ENCODE results near the gene TBC1D26.
"Not testable (repeated sequence)": the region's sequence is repeated elsewhere in the genome, so short reads cannot be mapped to it uniquely, and the experiment has no call there.

DNA sequence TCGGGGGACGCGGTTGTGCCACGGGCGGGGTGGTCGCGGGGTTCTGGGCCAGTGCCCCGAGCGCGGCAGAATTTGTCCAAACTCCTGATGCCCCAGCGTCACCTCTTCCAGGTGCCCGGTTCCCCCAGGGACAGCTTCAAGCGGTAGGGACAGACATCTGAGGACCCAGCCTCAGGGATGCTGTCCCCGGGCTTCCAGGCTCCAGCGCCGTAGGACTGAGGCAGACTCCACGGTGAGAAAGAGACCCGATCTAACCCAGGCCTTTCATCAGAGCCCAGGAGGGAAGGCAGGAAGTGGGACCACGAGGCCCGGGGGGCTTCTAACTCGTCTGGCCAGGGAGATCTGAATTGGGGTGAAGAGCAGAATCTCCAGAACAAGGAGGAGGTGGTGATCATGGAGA is 32.1 kb upstream of the TBC1D26 start:
- TF ChIP-seq EZH2phosphoT487 (IDR thresholded peaks at IDR 0.05; ENCODE audit: borderline replicate concordance, low read length); EZH2 (IDR thresholded peaks at IDR 0.05; ENCODE audit: low read length, unreplicated experiment): not testable (repeated sequence)
- TF ChIP-seq, protein P1, sequence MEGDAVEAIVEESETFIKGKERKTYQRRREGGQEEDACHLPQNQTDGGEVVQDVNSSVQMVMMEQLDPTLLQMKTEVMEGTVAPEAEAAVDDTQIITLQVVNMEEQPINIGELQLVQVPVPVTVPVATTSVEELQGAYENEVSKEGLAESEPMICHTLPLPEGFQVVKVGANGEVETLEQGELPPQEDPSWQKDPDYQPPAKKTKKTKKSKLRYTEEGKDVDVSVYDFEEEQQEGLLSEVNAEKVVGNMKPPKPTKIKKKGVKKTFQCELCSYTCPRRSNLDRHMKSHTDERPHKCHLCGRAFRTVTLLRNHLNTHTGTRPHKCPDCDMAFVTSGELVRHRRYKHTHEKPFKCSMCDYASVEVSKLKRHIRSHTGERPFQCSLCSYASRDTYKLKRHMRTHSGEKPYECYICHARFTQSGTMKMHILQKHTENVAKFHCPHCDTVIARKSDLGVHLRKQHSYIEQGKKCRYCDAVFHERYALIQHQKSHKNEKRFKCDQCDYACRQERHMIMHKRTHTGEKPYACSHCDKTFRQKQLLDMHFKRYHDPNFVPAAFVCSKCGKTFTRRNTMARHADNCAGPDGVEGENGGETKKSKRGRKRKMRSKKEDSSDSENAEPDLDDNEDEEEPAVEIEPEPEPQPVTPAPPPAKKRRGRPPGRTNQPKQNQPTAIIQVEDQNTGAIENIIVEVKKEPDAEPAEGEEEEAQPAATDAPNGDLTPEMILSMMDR (conservative IDR thresholded peaks at IDR 0.05; ENCODE audit: low read depth, low read length): not testable (repeated sequence)
